Gastroesophageal sphincter (tissue), 4 donors: ENCODE results near the gene SMAD4. TPM values are rescaled to one million over a fixed set of nuclear protein-coding genes. Genes with fewer than 3 reads are reported as not detected.

ENCODE experiments used
- ATAC-seq: fragments of 150-250 bp; one replicate; pipeline ENCODE4 v1.9.1; 2016; ENCODE audit warnings: mild to moderate bottlenecking, moderate library complexity
- H3K27ac ChIP-seq, 4 donors: fragments of 200-600 bp; sonication (generic) in 3 of 4; 1 replicate in 3 of 4; 2 replicates in 1 of 4; pipeline ENCODE4 v1.5.1; 2016 to 2019
- H3K27me3 ChIP-seq: fragments of 200-600 bp; sonication (generic); one replicate; pipeline ENCODE4 v1.5.1; 2019
- H3K36me3 ChIP-seq, 2 donors: fragments of 200-600 bp; sonication (generic); one replicate each; pipeline ENCODE4 v1.5.1; 2019; ENCODE audit warnings: control low read depth in 1 of 2
- H3K4me1 ChIP-seq, 3 donors: fragments of 200-600 bp; sonication (generic); 1 replicate in 2 of 3; 2 replicates in 1 of 3; pipeline ENCODE4 v1.5.1; 2016 to 2019; ENCODE audit warnings: control low read depth in 2 of 3
- H3K4me3 ChIP-seq, 2 donors: fragments of 200-600 bp; sonication (generic); one replicate each; pipeline ENCODE4 v1.5.1; 2019; ENCODE audit warnings: mild to moderate bottlenecking in 1 of 2, moderate library complexity in 1 of 2
- H3K9me3 ChIP-seq, 3 donors: fragments of 200-600 bp; sonication (generic); one replicate each; pipeline ENCODE4 v1.5.1; 2017 to 2019; ENCODE audit warnings: control low read depth in 2 of 3
- EP300 ChIP-seq: sonication (generic); formaldehyde crosslinking; IDR thresholded peaks from one replicate; pipeline ENCODE4 v1.6.1; 2017; ENCODE audit warnings: antibody characterized with exemption, mild to moderate bottlenecking
- POLR2A ChIP-seq, 2 donors: fragments of 450-650 bp; IDR thresholded peaks; one replicate each; pipeline ENCODE4 v1.6.1; 2017; ENCODE audit warnings: antibody characterized with exemption in 2 of 2, mild to moderate bottlenecking in 2 of 2, moderate library complexity in 1 of 2
- POLR2AphosphoS5 ChIP-seq: sonication (generic); formaldehyde crosslinking; IDR thresholded peaks from one replicate; pipeline ENCODE4 v1.6.1; 2017; ENCODE audit warnings: antibody characterized with exemption
- WGBS, 2 donors: methylation state at CpG; one replicate each; pipeline ENCODE4 v1.1.5; 2018; ENCODE audit warnings: low coverage in 1 of 2; 5-methylcytosine and 5-hydroxymethylcytosine counted together
- total RNA-seq, 4 donors: library from RNA; depleted of rRNA; stranded (reverse); fragments of >200 nt; gene quantifications; one replicate each; pipeline ENCODE4 v1.1.0, GENCODE V29; 2016
- TF ChIP-seq, protein P1 (sequence below), 4 experiments: fragments of 200-600 bp in 2 of 4; fragments of 450-650 bp in 2 of 4; sonication (generic) in 1 of 4; IDR thresholded peaks; one replicate each; pipeline ENCODE4 v1.5.1; 2017 to 2019; ENCODE audit warnings: antibody characterized with exemption in 4 of 4, mild to moderate bottlenecking in 2 of 4, moderate library complexity in 2 of 4

SMAD4 gene
- total RNA-seq, 4 donors from 2014 or later: 132 to 170 (median 137) TPM

DNA sequence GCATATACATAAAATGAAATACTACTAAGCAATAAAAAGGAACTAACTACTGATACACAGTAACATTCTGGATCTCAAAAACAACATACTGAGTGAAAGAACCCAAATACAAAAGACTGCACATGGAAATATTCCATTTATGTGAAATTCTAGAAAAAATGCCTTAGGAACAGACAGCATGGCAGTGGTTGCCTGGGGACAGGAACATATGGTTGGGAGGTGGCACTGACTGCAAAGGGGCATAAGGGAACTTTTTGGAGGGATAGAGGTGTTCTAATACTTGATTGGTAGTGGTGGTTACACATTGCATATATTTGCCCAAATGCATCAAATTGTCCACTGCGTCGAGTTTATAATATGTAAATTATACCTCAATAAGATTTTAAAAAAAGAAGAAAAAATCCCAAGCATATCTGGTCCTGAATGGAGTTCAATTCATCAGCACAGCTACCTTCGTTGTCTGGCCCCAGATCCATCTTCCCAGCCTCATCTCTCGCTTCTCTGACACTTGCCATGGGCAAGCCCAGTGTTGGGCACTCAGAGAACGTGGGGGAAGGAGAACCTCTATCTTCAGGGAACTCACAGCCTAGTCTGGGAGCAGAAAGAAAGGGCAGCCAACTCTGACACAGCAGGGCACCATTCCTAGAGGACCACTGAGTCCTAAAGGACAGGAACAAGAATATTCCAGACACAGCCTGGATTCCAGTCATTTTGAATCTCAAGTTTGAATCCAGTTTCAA is 8.6 kb upstream of the SMAD4 start:
- peaks cover 0 to 42% of the 10 kb centered on the region in 2 donors for H3K36me3 ChIP-seq
- WGBS, 2 donors: 95% methylated on average over 5 of the region's 5 CpGs; no CpG with 5 or more reads in 1 of the 2 donors
- no peak overlapping the region for H3K4me3 ChIP-seq
- no peaks in the 10 kb centered on the region for H3K27me3 ChIP-seq
- no peak overlapping the region for H3K27ac ChIP-seq
- ATAC-seq: no peak
- peaks cover 0 to 8% (median 0%) of the 10 kb centered on the region in 3 donors for H3K4me1 ChIP-seq
- H3K9me3 ChIP-seq: no peaks in the 10 kb centered on the region
- no peak for TF ChIP-seq EP300
- TF ChIP-seq, protein P1, sequence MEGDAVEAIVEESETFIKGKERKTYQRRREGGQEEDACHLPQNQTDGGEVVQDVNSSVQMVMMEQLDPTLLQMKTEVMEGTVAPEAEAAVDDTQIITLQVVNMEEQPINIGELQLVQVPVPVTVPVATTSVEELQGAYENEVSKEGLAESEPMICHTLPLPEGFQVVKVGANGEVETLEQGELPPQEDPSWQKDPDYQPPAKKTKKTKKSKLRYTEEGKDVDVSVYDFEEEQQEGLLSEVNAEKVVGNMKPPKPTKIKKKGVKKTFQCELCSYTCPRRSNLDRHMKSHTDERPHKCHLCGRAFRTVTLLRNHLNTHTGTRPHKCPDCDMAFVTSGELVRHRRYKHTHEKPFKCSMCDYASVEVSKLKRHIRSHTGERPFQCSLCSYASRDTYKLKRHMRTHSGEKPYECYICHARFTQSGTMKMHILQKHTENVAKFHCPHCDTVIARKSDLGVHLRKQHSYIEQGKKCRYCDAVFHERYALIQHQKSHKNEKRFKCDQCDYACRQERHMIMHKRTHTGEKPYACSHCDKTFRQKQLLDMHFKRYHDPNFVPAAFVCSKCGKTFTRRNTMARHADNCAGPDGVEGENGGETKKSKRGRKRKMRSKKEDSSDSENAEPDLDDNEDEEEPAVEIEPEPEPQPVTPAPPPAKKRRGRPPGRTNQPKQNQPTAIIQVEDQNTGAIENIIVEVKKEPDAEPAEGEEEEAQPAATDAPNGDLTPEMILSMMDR (IDR thresholded peaks at IDR 0.05): no peak
- TF ChIP-seq POLR2AphosphoS5: no peak
- TF ChIP-seq POLR2A (IDR thresholded peaks at IDR 0.05): no peak

DNA sequence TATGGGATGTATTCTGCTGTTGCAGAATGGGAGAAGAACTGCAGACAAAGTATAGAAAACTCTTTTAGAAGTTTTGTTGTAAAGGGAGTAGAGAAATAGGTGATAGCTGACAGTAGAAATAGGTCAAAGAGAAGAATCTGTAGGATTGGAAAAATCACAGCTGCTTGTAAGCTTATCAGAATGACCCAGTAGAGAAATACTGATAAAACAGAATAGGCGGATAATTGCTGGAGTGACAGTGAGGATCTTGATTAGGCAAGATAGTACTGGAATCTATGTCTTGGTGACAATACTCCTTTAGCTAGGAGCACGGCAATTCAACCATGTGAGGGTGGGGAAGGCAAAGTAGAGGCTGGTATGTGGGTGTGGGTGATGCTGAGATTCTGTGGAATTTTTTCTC is 4.5 kb upstream of the SMAD4 start:
- WGBS, 2 donors: 86 to 100% methylated on average over 2 of the region's 2 CpGs
- Histone ChIP-seq H3K4me3 (no peak overlapping the region), H3K4me1 (peaks cover 0 to 40% (median 12%) of the 10 kb centered on the region in 3 donors), H3K27ac (no peak overlapping the region), H3K36me3 (peaks cover 0 to 29% of the 10 kb centered on the region in 2 donors), H3K27me3 (no peaks in the 10 kb centered on the region), H3K9me3 (no peaks in the 10 kb centered on the region)
- ATAC-seq: no peak
- no peak for TF ChIP-seq POLR2AphosphoS5

DNA sequence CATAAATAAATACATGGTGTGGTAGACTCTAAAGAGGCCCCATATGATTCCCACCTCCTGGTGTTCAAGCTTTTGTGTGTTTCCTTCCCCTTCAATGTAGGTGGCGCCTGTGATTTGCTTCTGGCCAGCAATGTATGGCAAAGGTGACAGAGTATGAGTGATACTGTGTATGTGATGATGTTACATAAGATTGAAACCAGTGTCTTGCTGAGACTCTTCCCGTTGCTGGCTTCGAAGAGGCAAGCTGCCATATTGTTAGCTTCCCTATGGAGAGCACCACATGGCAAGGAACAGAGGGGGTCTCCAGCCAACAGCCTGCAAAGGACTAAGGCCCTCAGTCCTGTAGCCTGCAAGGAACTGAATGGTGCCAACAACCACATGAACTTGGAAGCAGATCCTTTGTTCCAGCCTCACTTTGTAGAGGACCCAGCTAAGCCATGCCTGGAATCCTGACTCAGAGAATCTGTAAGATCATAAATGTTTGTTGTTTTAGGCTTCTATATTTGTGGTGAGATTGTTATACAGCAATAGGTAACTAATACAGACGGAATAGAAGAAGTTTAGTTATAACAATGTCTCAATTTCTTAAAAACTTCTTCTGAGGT is 1.7 kb upstream of the SMAD4 start:
- 78% methylated on average over 3 to 4 of the region's 4 CpGs for WGBS, 2 donors
- no peak overlapping the region for H3K4me3 ChIP-seq
- no peak overlapping the region for H3K27ac ChIP-seq
- H3K9me3 ChIP-seq: no peaks in the 10 kb centered on the region
- H3K27me3 ChIP-seq: no peaks in the 10 kb centered on the region
- TF ChIP-seq EP300 (no peak), POLR2AphosphoS5 (no peak), POLR2A (IDR thresholded peaks at IDR 0.05) (no peak)
- TF ChIP-seq, protein P1 (IDR thresholded peaks at IDR 0.05): no peak
- peaks cover 0 to 24% of the 10 kb centered on the region in 2 donors for H3K36me3 ChIP-seq
- H3K4me1 ChIP-seq: peaks cover 0 to 61% (median 14%) of the 10 kb centered on the region in 3 donors
- ATAC-seq: no peak

DNA sequence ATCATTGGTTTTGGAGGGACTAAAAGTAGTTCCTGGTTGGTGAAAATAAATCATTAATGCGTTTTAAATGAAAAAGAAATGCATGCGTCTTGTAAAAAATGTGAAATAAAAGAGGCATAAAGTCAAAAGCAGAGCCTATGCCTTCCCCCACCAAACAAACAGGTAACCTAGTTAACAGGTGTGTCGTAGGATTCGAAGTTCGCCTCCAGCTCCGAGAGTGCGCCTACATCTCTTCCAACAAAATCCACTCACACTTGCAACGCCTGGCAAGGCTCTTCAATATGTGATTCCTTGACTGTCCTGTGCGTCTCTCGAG is 677 bp upstream of the SMAD4 start:
- 4 to 5% methylated on average over 10 of the region's 10 CpGs for WGBS, 2 donors
- peaks cover 0 to 71% (median 21%) of the 10 kb centered on the region in 3 donors for H3K4me1 ChIP-seq

DNA sequence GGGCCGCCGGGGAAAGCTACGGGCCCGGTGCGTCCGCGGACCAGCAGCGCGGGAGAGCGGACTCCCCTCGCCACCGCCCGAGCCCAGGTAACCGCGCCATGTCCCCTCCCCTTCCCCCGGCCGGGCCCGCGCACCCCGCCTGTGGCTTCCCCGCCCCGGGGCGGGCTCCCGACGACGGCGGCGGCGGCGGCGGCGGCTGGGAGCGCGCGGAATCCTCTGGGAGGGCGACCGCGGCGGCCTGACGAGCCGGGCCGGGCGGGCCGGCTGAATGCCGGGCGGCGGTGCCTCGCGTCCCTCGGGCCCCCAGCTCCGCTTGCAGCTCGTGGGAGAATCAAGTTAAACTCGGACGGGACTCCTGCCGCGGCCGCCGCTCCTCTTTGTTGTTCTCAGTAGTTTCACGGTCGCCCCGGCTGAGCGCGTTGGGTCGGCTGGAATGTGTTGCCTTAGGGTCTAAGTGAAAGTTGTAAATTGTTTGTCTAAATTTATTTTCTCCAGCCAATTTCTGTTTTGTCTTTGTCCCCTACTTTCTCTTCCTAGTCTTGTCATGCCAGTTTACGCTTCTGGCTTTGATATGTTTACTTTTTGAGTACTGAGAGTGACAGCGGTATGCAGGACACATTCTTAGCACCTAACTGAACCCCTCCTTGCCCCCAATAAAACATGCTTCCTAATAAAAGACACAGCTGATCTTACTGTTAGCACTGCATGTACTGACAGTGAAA is 685 bp downstream of the SMAD4 start:
- H3K36me3 ChIP-seq: peaks cover 0 to 14% of the 10 kb centered on the region in 2 donors
- no peaks in the 10 kb centered on the region for H3K9me3 ChIP-seq
- peak overlapping the region; percentile 48 to 94 for H3K4me3 ChIP-seq
- 0% methylated on average over 1 to 8 of the region's 66 CpGs for WGBS, 2 donors
- H3K27me3 ChIP-seq: no peaks in the 10 kb centered on the region
- peaks cover 10 to 82% (median 31%) of the 10 kb centered on the region in 3 donors for H3K4me1 ChIP-seq
- peak in 1 of 2 donors; percentile 13 for TF ChIP-seq POLR2A (IDR thresholded peaks at IDR 0.05)
- TF ChIP-seq, protein P1 (IDR thresholded peaks at IDR 0.05): no peak
- peak overlapping the region; percentile 75 to 99 (median 98) for H3K27ac ChIP-seq
- ATAC-seq: peak; percentile 84

More for the DNA sequence above, 677 bp upstream of the SMAD4 start:
- H3K27me3 ChIP-seq: no peaks in the 10 kb centered on the region
- ATAC-seq: peak; percentile 42
- peaks cover 0 to 18% of the 10 kb centered on the region in 2 donors for H3K36me3 ChIP-seq
- no peaks in the 10 kb centered on the region for H3K9me3 ChIP-seq
- peak overlapping the region; percentile 75 to 99 (median 98) for H3K27ac ChIP-seq
- H3K4me3 ChIP-seq: peak overlapping the region; percentile 48 to 94
- TF ChIP-seq EP300: no peak
- TF ChIP-seq, protein P1 (IDR thresholded peaks at IDR 0.05): no peak
- no peak for TF ChIP-seq POLR2AphosphoS5
- no peak for TF ChIP-seq POLR2A (IDR thresholded peaks at IDR 0.05)
